ENCODE measurements around the gene LRRK1.

GRCh38 chr15:101017093-101017754, 98.1 kb downstream of the LRRK1 start:
- TF ChIP-seq FOXM1 (IDR thresholded peaks at IDR 0.05; ENCODE audit: borderline replicate concordance, low read depth) (no peak), TEAD4 (IDR thresholded peaks at IDR 0.05) (no peak), CREB1 (IDR thresholded peaks at IDR 0.05; ENCODE audit: low read depth) (no peak), REST (IDR thresholded peaks at IDR 0.05; ENCODE audit: low read depth) (no peak), TAF1 (IDR thresholded peaks at IDR 0.05; ENCODE audit: low read depth) (no peak), TCF12 (IDR thresholded peaks at IDR 0.05; ENCODE audit: low read depth) (no peak)
